ENCODE results near the gene DUSP7.

DNA sequence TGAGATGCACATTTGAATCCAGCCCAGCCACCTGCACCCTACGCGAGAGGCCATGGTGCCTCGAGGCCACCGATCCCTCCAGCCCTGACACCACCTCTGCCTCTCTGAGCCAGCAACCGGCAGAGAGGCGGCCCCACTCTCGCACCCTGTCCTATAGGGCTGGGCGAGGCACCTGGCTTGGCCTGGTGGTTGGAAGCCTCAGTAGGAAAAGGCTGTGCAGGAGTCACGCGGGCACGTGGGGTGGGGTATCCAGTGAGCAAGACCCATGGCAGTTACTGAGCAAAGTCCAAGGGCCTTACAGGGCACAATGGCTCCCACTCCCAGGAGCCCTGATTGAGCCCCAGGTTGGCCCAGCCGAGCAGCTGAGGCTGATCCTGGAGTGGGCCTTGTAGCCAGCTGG is 12.4 kb upstream of the DUSP7 start:
- TF ChIP-seq, protein P1, sequence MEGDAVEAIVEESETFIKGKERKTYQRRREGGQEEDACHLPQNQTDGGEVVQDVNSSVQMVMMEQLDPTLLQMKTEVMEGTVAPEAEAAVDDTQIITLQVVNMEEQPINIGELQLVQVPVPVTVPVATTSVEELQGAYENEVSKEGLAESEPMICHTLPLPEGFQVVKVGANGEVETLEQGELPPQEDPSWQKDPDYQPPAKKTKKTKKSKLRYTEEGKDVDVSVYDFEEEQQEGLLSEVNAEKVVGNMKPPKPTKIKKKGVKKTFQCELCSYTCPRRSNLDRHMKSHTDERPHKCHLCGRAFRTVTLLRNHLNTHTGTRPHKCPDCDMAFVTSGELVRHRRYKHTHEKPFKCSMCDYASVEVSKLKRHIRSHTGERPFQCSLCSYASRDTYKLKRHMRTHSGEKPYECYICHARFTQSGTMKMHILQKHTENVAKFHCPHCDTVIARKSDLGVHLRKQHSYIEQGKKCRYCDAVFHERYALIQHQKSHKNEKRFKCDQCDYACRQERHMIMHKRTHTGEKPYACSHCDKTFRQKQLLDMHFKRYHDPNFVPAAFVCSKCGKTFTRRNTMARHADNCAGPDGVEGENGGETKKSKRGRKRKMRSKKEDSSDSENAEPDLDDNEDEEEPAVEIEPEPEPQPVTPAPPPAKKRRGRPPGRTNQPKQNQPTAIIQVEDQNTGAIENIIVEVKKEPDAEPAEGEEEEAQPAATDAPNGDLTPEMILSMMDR (IDR thresholded peaks at IDR 0.05): no peak
- no peak for TF ChIP-seq POLR2A (IDR thresholded peaks at IDR 0.05)
